Mesenchymal stem cell (in vitro differentiated cells and primary cell): Measurements from ENCODE around the gene RAB11B.
A peak's percentile ranks its signal among the peaks of the same experiment; 100 is the strongest.
"Not testable (repeated sequence)": the region's sequence is repeated elsewhere in the genome, so short reads cannot be mapped to it uniquely, and the experiment has no call there.

Experiments
- DNase-seq: peaks from one replicate; pipeline ENCODE4 v3.0.0-alpha.2; 2013
- H2AFZ ChIP-seq: one replicate; pipeline ENCODE4 v1.6.1; 2013; ENCODE audit warnings: low read depth, mild to moderate bottlenecking, control low read depth, inconsistent platforms, low read length, moderate library complexity
- H2AK5ac ChIP-seq: 2 replicates; pipeline ENCODE4 v1.6.1; 2013; ENCODE audit warnings: low read length, moderate library complexity, mild to moderate bottlenecking, inconsistent platforms; ENCODE audit not compliant: severe bottlenecking
- H2BK120ac ChIP-seq: one replicate; pipeline ENCODE4 v1.6.1; 2013; ENCODE audit warnings: low read depth, mild to moderate bottlenecking, inconsistent platforms, low read length, moderate library complexity
- H2BK12ac ChIP-seq, 2 experiments: one replicate each; pipeline ENCODE4 v1.6.1; 2013; ENCODE audit warnings: inconsistent platforms in 2 of 2, low read length in 2 of 2, mild to moderate bottlenecking in 2 of 2, moderate library complexity in 2 of 2, control low read depth in 1 of 2
- H2BK15ac ChIP-seq: one replicate; pipeline ENCODE4 v1.6.1; 2013; ENCODE audit warnings: mild to moderate bottlenecking, low read depth, inconsistent platforms; ENCODE audit not compliant: poor library complexity, severe bottlenecking
- H2BK5ac ChIP-seq: 2 replicates; pipeline ENCODE4 v1.6.1; 2013; ENCODE audit warnings: low read depth, mild to moderate bottlenecking, low read length, control low read depth, inconsistent platforms; ENCODE audit not compliant: poor library complexity, severe bottlenecking
- H3K14ac ChIP-seq, 2 experiments: one replicate each; pipeline ENCODE4 v1.6.1; 2013; ENCODE audit warnings: inconsistent platforms in 2 of 2, low read length in 2 of 2, control low read depth in 1 of 2, mild to moderate bottlenecking in 1 of 2, moderate library complexity in 1 of 2
- H3K18ac ChIP-seq, 2 experiments: one replicate each; pipeline ENCODE4 v1.6.1; 2013; ENCODE audit warnings: inconsistent platforms in 2 of 2, low read length in 2 of 2, control low read depth in 1 of 2, low read depth in 1 of 2, mild to moderate bottlenecking in 1 of 2
- H3K23ac ChIP-seq, 2 experiments: one replicate each; pipeline ENCODE4 v1.6.1; 2013; ENCODE audit warnings: inconsistent platforms in 2 of 2, low read length in 2 of 2, mild to moderate bottlenecking in 2 of 2, moderate library complexity in 2 of 2, control low read depth in 1 of 2
- H3K27ac ChIP-seq: 2 replicates; pipeline ENCODE4 v1.5.1; 2013; ENCODE audit warnings: mild to moderate bottlenecking, moderate library complexity, low read length, control low read depth, inconsistent platforms; ENCODE audit not compliant: poor library complexity, severe bottlenecking
- H3K27me3 ChIP-seq, 2 experiments: 2 replicates each; pipeline versions ENCODE4 v1.6.1 to v1.7.0; 2013; ENCODE audit warnings: low read length in 2 of 2, mild to moderate bottlenecking in 2 of 2, moderate library complexity in 2 of 2, control low read depth in 1 of 2, inconsistent platforms in 1 of 2; ENCODE audit not compliant: control insufficient read depth in 1 of 2, insufficient read depth in 1 of 2
- H3K36me3 ChIP-seq, 2 experiments: 2 replicates each; pipeline versions ENCODE4 v1.6.1 to v1.7.0; 2013; ENCODE audit warnings: low read length in 2 of 2, control low read depth in 1 of 2, inconsistent platforms in 1 of 2, low read depth in 1 of 2, mild to moderate bottlenecking in 1 of 2; ENCODE audit not compliant: insufficient read depth in 2 of 2, control insufficient read depth in 1 of 2
- H3K4ac ChIP-seq, 2 experiments: one replicate each; pipeline ENCODE4 v1.6.1; 2013; ENCODE audit warnings: inconsistent platforms in 2 of 2, low read length in 2 of 2, mild to moderate bottlenecking in 2 of 2, moderate library complexity in 2 of 2, control low read depth in 1 of 2, low read depth in 1 of 2
- H3K4me1 ChIP-seq: 2 replicates; pipeline ENCODE4 v1.6.1; 2013; ENCODE audit warnings: low read depth, low read length, control low read depth; ENCODE audit not compliant: control insufficient read depth, insufficient read depth
- H3K4me2 ChIP-seq: 2 replicates; pipeline ENCODE4 v1.6.1; 2013; ENCODE audit warnings: low read length, mild to moderate bottlenecking, inconsistent platforms; ENCODE audit not compliant: poor library complexity, severe bottlenecking
- H3K4me3 ChIP-seq, 2 experiments: 2 replicates each; pipeline versions ENCODE4 v1.5.1 to v1.7.0; 2013; ENCODE audit warnings: low read length in 2 of 2, mild to moderate bottlenecking in 2 of 2, control low read depth in 1 of 2, low read depth in 1 of 2; ENCODE audit not compliant: insufficient read depth in 1 of 2
- H3K79me1 ChIP-seq: replicated peaks from 2 replicates; pipeline ENCODE4 v1.6.1; 2013; ENCODE audit warnings: mild to moderate bottlenecking, control low read depth, low read length, inconsistent platforms; ENCODE audit not compliant: poor library complexity, severe bottlenecking
- H3K9ac ChIP-seq: 2 replicates; pipeline ENCODE4 v1.7.0; 2013; ENCODE audit warnings: mild to moderate bottlenecking, low read length, moderate library complexity
- H3K9me3 ChIP-seq: 2 replicates; pipeline ENCODE4 v1.7.0; 2013; ENCODE audit warnings: mild to moderate bottlenecking, low read length; ENCODE audit not compliant: control insufficient read depth
- H4K8ac ChIP-seq: one replicate; pipeline ENCODE4 v1.6.1; 2013; ENCODE audit warnings: inconsistent platforms, mild to moderate bottlenecking, low read length, moderate library complexity
- H4K91ac ChIP-seq: one replicate; pipeline ENCODE4 v1.6.1; 2013; ENCODE audit warnings: mild to moderate bottlenecking, low read length, inconsistent platforms
- WGBS: methylation state at CpG from one replicate; pipeline ENCODE4 v1.1.7; 2013; ENCODE audit warnings: mixed read lengths; 5-methylcytosine and 5-hydroxymethylcytosine counted together

The RAB11B gene

GRCh38 chr19:8371011-8371804 is 19.0 kb upstream of the RAB11B start:
- peak overlapping the region in 1 of 2 experiments; percentile 46 for H3K4ac ChIP-seq
- H3K14ac ChIP-seq = no peak overlapping the region
- peak overlapping the region; percentile 80 for H2AK5ac ChIP-seq
- H4K8ac ChIP-seq = peak overlapping the region; percentile 69
- no peak overlapping the region for H3K4me2 ChIP-seq
- no peaks in the 10 kb centered on the region for H3K27me3 ChIP-seq
- peaks cover 14% of the 10 kb centered on the region for H3K79me1 ChIP-seq
- H3K18ac ChIP-seq = peak overlapping the region; percentile 28 to 31
- peak overlapping the region; percentile 68 for H2BK15ac ChIP-seq
- no peak overlapping the region for H3K4me3 ChIP-seq
- peak overlapping the region; percentile 51 for H3K9ac ChIP-seq
- H3K23ac ChIP-seq = no peak overlapping the region
- 87% methylated on average over 27 of the region's 28 CpGs for WGBS
- DNase-seq = no peak
- no peak overlapping the region for H2BK5ac ChIP-seq
- H3K9me3 ChIP-seq = no peaks in the 10 kb centered on the region
- peaks cover 59 to 62% of the 10 kb centered on the region in 2 experiments for H3K36me3 ChIP-seq
- no peak overlapping the region for H2AFZ ChIP-seq
- H3K4me1 ChIP-seq = peaks cover 38% of the 10 kb centered on the region
- H4K91ac ChIP-seq = peak overlapping the region; percentile 54
- H3K27ac ChIP-seq = no peak overlapping the region
- H2BK120ac ChIP-seq = peak overlapping the region; percentile 61
- peak overlapping the region; percentile 1 to 28 for H2BK12ac ChIP-seq

DNA sequence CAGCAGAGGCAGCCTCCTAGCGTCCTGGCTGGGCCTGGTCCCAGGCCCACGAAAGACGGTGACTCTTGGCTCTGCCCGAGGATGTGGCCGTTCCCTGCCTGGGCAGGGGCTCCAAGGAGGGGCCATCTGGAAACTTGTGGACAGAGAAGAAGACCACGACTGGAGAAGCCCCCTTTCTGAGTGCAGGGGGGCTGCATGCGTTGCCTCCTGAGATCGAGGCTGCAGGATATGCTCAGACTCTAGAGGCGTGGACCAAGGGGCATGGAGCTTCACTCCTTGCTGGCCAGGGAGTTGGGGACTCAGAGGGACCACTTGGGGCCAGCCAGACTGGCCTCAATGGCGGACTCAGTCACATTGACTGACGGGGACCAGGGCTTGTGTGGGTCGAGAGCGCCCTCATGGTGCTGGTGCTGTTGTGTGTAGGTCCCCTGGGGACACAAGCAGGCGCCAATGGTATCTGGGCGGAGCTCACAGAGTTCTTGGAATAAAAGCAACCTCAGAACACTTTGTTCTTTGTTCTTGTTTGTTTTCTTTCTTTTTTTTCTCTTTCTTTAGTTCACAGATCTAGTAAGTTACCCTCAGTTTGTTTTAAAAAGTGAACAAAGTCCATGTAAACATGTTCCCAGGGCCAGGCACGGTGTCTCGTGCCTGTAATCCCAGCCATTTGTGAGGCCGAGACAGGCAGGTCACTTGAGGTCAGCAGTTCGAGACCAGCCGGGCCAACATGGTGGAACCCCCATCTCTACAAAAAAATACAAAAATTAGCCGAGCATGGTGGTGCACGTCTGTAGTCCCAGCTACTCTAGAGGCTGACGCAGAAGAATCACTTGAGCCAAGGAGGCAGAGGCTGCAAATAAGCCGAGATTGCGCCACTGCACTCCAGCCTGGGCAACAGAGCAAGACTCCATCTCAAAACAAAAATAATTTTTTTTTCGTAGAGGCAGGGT is 16.0 kb upstream of the RAB11B start:
- 88% methylated on average over 26 of the region's 26 CpGs for WGBS
- H4K8ac ChIP-seq = no peak overlapping the region
- H3K27me3 ChIP-seq = no peaks in the 10 kb centered on the region
- no peak overlapping the region for H3K4me2 ChIP-seq
- peak overlapping the region; percentile 42 for H2AK5ac ChIP-seq
- H3K36me3 ChIP-seq = peaks cover 42 to 46% of the 10 kb centered on the region in 2 experiments
- no peak overlapping the region for H3K23ac ChIP-seq
- H3K18ac ChIP-seq = no peak overlapping the region
- H3K27ac ChIP-seq = no peak overlapping the region
- no peaks in the 10 kb centered on the region for H3K9me3 ChIP-seq
- H2BK5ac ChIP-seq = no peak overlapping the region
- no peak overlapping the region for H3K4ac ChIP-seq
- no peak overlapping the region for H3K14ac ChIP-seq
- H2AFZ ChIP-seq = no peak overlapping the region
- peaks cover 12% of the 10 kb centered on the region for H3K79me1 ChIP-seq
- H2BK120ac ChIP-seq = no peak overlapping the region
- H2BK12ac ChIP-seq = peak overlapping the region; percentile 40 to 68
- H3K4me3 ChIP-seq = no peak overlapping the region
- H2BK15ac ChIP-seq = no peak overlapping the region
- no peak overlapping the region for H4K91ac ChIP-seq
- no peak overlapping the region for H3K9ac ChIP-seq
- no peak for DNase-seq
- H3K4me1 ChIP-seq = peaks cover 14% of the 10 kb centered on the region

DNA sequence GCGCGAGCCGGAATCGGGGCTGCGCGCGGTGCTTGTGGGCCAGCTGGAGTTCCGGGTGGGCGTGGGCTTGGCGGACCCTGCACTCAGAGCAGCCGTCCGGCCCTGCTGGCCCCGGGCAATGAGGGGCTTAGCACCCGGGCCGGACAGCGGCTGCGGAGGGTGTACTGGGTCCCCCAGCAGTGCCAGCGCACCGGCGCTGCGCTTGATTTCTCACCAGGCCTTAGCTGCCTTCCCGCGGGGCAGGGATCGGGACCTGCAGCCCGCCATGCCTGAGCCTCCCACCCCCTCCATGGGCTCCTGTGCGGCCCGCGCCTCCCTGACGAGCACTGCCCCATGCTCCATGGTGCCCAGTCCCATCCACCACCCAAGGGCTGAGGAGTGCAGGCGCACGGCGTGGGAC is 14.4 kb upstream of the RAB11B start:
- not testable (repeated sequence) for H3K4me3 ChIP-seq, H3K23ac ChIP-seq, H3K4me2 ChIP-seq, H3K9ac ChIP-seq, H4K8ac ChIP-seq, H3K4ac ChIP-seq, H2BK5ac ChIP-seq, DNase-seq, H3K4me1 ChIP-seq, H3K9me3 ChIP-seq, H2AK5ac ChIP-seq, H2AFZ ChIP-seq, H3K27ac ChIP-seq, H3K27me3 ChIP-seq, H2BK15ac ChIP-seq, H3K18ac ChIP-seq, H2BK120ac ChIP-seq, H3K14ac ChIP-seq, H2BK12ac ChIP-seq, H4K91ac ChIP-seq
- over 99% methylated on average over 25 of the region's 32 CpGs for whole genome bisulfite sequencing
- H3K36me3 ChIP-seq = peaks cover 31 to 39% of the 10 kb centered on the region in 2 experiments
- H3K79me1 ChIP-seq = peaks cover 11% of the 10 kb centered on the region
